ENCODE data around the gene ANKFN1.

Gene ANKFN1

DNA sequence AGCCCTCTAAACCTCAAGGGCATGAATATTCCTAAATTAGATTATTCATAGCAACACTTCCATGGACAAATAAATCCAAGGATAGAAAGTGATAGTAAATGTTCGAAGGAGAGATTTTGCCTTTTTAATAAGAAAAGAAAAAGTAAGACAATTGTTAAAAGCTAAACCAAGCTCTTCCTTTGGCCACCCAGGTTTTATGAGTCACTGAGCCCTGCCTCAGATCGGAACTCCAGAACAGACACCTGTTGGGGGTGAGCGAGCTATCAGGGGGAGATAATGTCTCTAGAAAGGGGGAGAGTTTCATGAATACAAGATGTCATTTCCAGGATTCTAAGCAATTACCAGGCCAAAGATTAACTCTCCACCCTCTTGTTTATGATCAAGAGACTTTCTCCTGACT, 171.4 kb downstream of the ANKFN1 start:
- no peak for DNase-seq (ENCODE audit: low read depth)

DNA sequence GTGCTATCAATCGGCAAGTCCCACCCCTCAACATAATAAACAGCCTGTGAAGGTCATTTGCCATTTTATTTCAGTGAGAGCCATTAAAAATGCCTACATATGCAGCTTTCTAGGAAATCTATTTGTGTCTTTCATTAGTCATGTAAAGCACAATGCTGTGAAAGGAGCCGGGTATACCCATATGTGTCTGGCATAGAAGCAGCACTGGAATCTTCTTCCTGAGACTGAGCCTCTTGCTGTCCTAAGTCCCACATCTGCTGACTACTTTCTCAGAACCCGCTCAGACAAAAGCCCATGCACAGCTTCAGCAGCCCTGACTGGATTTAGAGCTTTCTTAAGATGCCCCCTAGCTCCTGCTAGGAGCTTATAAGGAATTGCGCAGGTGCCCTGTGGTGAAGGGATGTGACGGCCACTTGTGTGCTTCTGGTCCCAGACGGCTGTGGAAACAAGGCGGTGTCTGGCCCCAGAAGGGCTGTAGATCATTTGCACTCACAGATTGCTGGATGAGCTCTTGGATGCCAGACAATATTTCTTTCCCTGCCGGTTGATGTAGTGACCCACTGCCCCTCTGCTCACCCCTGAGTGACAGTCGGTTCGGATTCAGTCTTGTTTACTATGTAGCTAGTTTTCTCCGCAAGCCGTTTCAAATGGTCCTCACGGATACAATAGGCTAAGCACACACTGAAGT, 172.2 kb downstream of the ANKFN1 start:
- H3K4me3 ChIP-seq (ENCODE audit: control insufficient read depth, low read depth, low read length): no peak overlapping the region
- TF ChIP-seq, protein P1, sequence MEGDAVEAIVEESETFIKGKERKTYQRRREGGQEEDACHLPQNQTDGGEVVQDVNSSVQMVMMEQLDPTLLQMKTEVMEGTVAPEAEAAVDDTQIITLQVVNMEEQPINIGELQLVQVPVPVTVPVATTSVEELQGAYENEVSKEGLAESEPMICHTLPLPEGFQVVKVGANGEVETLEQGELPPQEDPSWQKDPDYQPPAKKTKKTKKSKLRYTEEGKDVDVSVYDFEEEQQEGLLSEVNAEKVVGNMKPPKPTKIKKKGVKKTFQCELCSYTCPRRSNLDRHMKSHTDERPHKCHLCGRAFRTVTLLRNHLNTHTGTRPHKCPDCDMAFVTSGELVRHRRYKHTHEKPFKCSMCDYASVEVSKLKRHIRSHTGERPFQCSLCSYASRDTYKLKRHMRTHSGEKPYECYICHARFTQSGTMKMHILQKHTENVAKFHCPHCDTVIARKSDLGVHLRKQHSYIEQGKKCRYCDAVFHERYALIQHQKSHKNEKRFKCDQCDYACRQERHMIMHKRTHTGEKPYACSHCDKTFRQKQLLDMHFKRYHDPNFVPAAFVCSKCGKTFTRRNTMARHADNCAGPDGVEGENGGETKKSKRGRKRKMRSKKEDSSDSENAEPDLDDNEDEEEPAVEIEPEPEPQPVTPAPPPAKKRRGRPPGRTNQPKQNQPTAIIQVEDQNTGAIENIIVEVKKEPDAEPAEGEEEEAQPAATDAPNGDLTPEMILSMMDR (IDR thresholded peaks at IDR 0.05; ENCODE audit: control insufficient read depth, insufficient read depth, low read depth, low read length, missing control alignments): no peak
- no peak for DNase-seq (ENCODE audit: low read depth)

More for the DNA sequence above, 171.4 kb downstream of the ANKFN1 start:
- H3K4me3 ChIP-seq (ENCODE audit: control insufficient read depth, low read depth, low read length): no peak overlapping the region
- TF ChIP-seq, protein P1 (IDR thresholded peaks at IDR 0.05; ENCODE audit: control insufficient read depth, insufficient read depth, low read depth, low read length, missing control alignments): no peak

DNA sequence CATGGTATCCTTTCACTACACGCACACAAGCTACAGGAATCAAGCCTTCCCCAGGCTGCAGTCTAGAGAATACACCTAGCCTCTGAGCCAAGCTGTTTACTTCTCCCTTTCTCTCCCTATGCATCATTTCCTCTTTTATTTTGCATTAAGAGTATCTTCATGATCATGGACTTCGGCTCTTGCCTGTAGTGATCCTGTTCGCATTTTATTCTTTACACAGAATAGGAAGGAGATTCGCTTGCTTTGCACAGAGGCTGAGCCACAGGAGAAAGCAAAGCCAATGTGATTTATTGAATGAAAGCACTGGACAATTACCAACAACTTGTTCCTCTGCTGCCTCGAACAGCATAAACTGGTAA, 172.7 kb downstream of the ANKFN1 start:
- DNase-seq (ENCODE audit: low read depth): no peak
- TF ChIP-seq, protein P1 (IDR thresholded peaks at IDR 0.05; ENCODE audit: control insufficient read depth, insufficient read depth, low read depth, low read length, missing control alignments): no peak

DNA sequence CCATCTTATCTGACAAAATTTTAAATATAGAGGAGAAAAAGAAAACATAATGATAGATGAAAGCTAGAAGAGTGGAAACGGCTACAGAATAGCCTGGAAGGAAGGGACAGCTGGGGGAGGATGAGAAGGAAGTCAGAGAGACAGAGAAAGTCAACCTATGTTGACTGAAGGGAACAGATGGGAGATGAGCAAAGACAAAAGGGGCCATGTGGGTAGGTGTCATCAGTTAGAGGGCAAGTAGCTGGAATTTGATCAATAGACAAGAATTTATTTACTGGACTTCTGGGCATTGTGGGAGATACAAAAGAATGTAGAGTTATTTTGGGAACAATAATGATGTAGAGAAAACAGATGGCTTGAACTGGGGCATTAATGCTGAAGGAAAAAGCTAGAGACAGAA, 194.4 kb downstream of the ANKFN1 start:
- no peak overlapping the region for H3K4me3 ChIP-seq (ENCODE audit: control insufficient read depth, low read depth, low read length)
- TF ChIP-seq, protein P1 (IDR thresholded peaks at IDR 0.05; ENCODE audit: control insufficient read depth, insufficient read depth, low read depth, low read length, missing control alignments): no peak

More for the DNA sequence above, 172.7 kb downstream of the ANKFN1 start:
- H3K4me3 ChIP-seq (ENCODE audit: control insufficient read depth, low read depth, low read length): no peak overlapping the region

DNA sequence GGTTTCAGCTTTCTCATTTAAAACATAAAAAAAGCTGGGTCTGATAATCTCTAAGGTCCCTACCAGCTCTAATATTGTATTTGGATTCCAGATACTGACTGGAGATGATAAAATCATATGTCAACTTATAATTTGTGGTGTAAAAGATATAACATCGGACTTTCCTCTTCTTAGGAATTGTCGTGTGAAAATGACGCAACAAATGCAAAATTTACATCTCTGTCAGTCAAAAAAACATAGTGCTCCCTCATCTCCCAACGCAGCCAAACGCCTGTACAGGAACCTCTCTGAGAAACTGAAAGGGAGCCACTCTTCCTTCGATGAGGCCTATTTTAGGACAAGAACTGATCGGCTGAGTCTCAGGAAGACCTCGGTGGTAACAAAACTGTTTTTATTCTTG, 197.3 kb downstream of the ANKFN1 start:
- no peak overlapping the region for H3K4me3 ChIP-seq (ENCODE audit: control insufficient read depth, low read depth, low read length)
- TF ChIP-seq, protein P1 (IDR thresholded peaks at IDR 0.05; ENCODE audit: control insufficient read depth, insufficient read depth, low read depth, low read length, missing control alignments): no peak
- no peak for DNase-seq (ENCODE audit: low read depth)

More for the DNA sequence above, 194.4 kb downstream of the ANKFN1 start:
- DNase-seq (ENCODE audit: low read depth): no peak

DNA sequence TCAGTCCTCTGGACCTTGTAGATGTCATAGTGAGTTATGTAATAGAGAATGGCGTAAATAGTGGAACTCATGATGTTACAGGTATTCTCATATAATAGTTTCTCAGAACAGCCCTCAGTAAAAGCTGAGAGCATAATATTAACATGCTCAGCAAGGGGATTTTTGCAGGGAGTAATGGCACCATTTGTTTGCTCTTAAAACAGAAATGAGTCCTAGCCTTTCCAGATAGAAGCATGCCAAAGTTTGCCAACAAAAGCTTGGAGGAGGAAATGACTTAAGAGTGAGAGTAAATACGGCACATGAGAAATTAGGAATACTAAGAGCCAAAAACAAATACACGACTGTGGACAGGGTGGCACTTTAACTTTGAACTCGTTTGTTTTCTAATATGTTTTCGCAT, 198.4 kb downstream of the ANKFN1 start:
- TF ChIP-seq, protein P1 (IDR thresholded peaks at IDR 0.05; ENCODE audit: control insufficient read depth, insufficient read depth, low read depth, low read length, missing control alignments): no peak
- no peak overlapping the region for H3K4me3 ChIP-seq (ENCODE audit: control insufficient read depth, low read depth, low read length)
- DNase-seq (ENCODE audit: low read depth): no peak
